Right atrium auricular region (tissue), 2 donors: ENCODE measurements around the gene LRRTM1. TPM values are rescaled to one million over a fixed set of nuclear protein-coding genes. Genes with fewer than 3 reads are reported as not detected.

ENCODE experiments used
- DNase-seq: peaks from one replicate; pipeline ENCODE4 v3.0.0-alpha.2; 2019; ENCODE audit warnings: low spot score
- H3K27ac ChIP-seq, 2 donors: fragments of 200-600 bp; sonication (generic); 1 replicate in 1 of 2; 2 replicates in 1 of 2; pipeline ENCODE4 v1.5.1; 2016 to 2019
- H3K27me3 ChIP-seq, 2 donors: fragments of 200-600 bp; sonication (generic); one replicate each; pipeline versions ENCODE4 v1.5.1 to v1.6.0; 2017 to 2019
- H3K36me3 ChIP-seq: fragments of 200-600 bp; sonication (generic); one replicate; pipeline ENCODE4 v1.5.1; 2016
- H3K4me1 ChIP-seq, 2 donors: fragments of 200-600 bp; sonication (generic); one replicate each; pipeline versions ENCODE4 v1.5.1 to v1.6.0; 2017 to 2019
- H3K4me3 ChIP-seq, 2 donors: fragments of 200-600 bp; sonication (generic); 1 replicate in 1 of 2; 2 replicates in 1 of 2; pipeline ENCODE4 v1.5.1; 2017 to 2019; ENCODE audit warnings: mild to moderate bottlenecking in 1 of 2, moderate library complexity in 1 of 2
- H3K9me3 ChIP-seq, 2 donors: fragments of 200-600 bp; sonication (generic); one replicate each; pipeline ENCODE4 v1.5.1; 2019
- total RNA-seq, 2 donors: library from RNA; depleted of rRNA; stranded (reverse); fragments of >200 nt; gene quantifications; one replicate each; pipeline ENCODE4 v1.1.0, GENCODE V29; 2016
- TF ChIP-seq, protein P1 (sequence below), 2 donors: fragments of 200-600 bp; sonication (generic); IDR thresholded peaks; one replicate each; pipeline ENCODE4 v1.5.1; 2019; ENCODE audit warnings: antibody characterized with exemption in 2 of 2

LRRTM1 gene
- total RNA-seq, 2 donors from 2014 or later: 0.31 to 0.37 TPM

DNA sequence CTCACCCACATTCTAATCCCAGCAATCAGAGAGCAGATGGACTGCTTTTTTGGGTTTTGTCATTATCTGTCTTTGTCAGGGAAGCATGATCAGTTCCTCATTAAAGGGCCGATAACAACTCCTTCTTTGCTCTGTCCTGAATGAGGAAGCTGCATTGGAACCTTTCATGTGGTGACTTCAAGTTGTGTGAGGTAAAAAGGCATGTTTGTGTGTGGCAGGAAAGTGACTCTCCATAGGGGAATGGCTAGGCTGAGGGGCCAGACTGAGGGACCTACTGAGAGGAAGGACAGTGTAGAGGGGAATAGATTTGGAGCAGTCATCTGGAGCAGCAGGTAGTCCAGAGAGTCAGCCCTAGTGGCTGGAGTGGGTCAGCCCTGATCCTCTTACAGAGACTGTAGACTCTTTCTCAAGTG lies 23.6 kb upstream of the LRRTM1 start:
- Histone ChIP-seq H3K36me3 (no peaks in the 10 kb centered on the region), H3K4me1 (no peaks in the 10 kb centered on the region), H3K4me3 (no peak overlapping the region), H3K9me3 (no peaks in the 10 kb centered on the region), H3K27ac (no peak overlapping the region), H3K27me3 (peaks cover 0 to under 1% of the 10 kb centered on the region in 2 donors)
- TF ChIP-seq, protein P1, sequence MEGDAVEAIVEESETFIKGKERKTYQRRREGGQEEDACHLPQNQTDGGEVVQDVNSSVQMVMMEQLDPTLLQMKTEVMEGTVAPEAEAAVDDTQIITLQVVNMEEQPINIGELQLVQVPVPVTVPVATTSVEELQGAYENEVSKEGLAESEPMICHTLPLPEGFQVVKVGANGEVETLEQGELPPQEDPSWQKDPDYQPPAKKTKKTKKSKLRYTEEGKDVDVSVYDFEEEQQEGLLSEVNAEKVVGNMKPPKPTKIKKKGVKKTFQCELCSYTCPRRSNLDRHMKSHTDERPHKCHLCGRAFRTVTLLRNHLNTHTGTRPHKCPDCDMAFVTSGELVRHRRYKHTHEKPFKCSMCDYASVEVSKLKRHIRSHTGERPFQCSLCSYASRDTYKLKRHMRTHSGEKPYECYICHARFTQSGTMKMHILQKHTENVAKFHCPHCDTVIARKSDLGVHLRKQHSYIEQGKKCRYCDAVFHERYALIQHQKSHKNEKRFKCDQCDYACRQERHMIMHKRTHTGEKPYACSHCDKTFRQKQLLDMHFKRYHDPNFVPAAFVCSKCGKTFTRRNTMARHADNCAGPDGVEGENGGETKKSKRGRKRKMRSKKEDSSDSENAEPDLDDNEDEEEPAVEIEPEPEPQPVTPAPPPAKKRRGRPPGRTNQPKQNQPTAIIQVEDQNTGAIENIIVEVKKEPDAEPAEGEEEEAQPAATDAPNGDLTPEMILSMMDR (IDR thresholded peaks at IDR 0.05): no peak
- DNase-seq: no peak

DNA sequence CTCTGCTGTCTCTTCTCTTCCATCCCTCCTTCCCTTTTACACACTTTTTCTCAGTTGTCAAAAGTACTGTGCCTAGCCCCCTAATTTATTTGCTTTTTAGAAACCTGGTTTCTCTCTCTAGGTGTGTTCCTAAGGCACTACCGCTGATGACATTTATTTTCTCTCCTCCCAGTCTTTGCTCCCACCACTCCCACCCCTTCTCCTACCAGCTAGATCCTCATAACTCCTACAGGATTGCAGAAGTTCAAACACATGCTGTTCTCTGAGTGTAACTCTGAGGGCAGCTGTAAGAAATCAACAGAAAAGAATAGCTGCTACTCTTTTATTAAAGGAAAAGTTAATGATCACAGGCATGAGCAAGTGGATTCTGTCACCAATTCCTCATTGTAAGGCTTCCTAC lies 22.3 kb upstream of the LRRTM1 start:
- no peak overlapping the region for H3K4me3 ChIP-seq
- peaks cover 0 to 4% of the 10 kb centered on the region in 2 donors for H3K27me3 ChIP-seq
- no peak for DNase-seq
- no peaks in the 10 kb centered on the region for H3K4me1 ChIP-seq
- no peaks in the 10 kb centered on the region for H3K36me3 ChIP-seq
- no peaks in the 10 kb centered on the region for H3K9me3 ChIP-seq
- TF ChIP-seq, protein P1 (IDR thresholded peaks at IDR 0.05): no peak
- H3K27ac ChIP-seq: no peak overlapping the region

DNA sequence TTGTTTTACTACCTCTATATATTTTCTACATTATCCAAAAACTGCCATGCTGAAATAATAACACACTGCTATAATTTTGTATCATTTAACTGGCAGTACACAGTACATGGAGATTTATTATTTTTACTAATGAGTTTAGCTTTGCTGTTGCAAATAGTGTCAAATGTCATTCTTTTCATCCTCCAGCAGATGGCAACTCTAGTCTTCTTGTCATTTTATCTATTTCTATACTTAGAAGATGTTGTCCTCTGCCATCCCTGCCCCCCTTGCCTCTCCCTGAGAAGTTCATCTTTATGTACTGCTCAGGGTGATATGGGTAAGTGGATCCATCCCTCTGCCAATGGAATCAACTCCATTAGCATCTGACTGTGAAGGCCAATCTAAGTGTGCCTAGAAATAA lies 21.7 kb upstream of the LRRTM1 start:
- H3K27ac ChIP-seq: no peak overlapping the region
- TF ChIP-seq, protein P1 (IDR thresholded peaks at IDR 0.05): peak; percentile 31 to 63
- no peak for DNase-seq
- H3K9me3 ChIP-seq: no peaks in the 10 kb centered on the region
- H3K4me1 ChIP-seq: no peaks in the 10 kb centered on the region
- no peaks in the 10 kb centered on the region for H3K36me3 ChIP-seq
- no peak overlapping the region for H3K4me3 ChIP-seq
- peaks cover 0 to 4% of the 10 kb centered on the region in 2 donors for H3K27me3 ChIP-seq

DNA sequence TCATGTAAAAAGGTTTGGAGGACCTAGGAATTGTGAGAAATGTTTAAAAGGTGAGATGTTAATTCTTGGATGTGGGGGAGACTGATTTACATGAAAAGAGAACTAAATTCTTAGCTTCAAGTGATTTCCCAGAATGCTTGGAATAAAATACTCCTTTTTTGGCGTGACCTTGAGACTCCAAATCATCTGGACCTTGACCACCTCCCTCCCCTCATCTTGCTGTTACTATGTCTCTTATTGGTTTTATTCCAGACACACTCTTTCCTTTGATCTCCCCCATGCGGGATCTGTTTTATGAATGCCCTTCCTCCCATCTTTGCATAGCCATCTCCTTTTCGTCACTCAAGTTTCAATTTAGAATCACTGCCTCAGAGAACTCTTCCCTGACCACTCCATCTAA lies 20.0 kb upstream of the LRRTM1 start:
- TF ChIP-seq, protein P1 (IDR thresholded peaks at IDR 0.05): no peak
- H3K4me1 ChIP-seq: peaks cover 0 to 1% of the 10 kb centered on the region in 2 donors
- no peak for DNase-seq
- no peaks in the 10 kb centered on the region for H3K9me3 ChIP-seq
- no peak overlapping the region for H3K27ac ChIP-seq
- H3K4me3 ChIP-seq: no peak overlapping the region
- H3K36me3 ChIP-seq: no peaks in the 10 kb centered on the region
- peaks cover 0 to 4% of the 10 kb centered on the region in 2 donors for H3K27me3 ChIP-seq

DNA sequence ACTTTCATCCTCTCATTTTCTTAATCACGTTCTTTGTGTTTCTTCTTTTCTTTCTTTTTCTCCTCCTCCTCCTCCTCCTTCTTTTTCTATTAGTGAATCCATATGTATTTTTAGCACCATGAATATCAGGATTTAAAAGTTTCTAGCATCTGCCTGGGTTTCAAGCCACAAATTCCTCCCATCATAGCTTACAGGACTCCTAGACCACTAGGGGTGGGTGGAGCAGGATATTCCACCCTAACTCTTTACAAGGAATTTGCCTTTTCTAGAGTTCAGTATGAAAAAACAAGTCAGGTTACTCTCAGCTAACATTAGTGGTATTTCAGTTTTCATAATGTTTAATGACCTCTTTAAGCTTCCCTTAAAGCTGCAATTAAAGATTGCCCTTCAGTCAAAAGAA lies 19.1 kb upstream of the LRRTM1 start:
- DNase-seq: no peak
- TF ChIP-seq, protein P1 (IDR thresholded peaks at IDR 0.05): no peak
- no peaks in the 10 kb centered on the region for H3K36me3 ChIP-seq

DNA sequence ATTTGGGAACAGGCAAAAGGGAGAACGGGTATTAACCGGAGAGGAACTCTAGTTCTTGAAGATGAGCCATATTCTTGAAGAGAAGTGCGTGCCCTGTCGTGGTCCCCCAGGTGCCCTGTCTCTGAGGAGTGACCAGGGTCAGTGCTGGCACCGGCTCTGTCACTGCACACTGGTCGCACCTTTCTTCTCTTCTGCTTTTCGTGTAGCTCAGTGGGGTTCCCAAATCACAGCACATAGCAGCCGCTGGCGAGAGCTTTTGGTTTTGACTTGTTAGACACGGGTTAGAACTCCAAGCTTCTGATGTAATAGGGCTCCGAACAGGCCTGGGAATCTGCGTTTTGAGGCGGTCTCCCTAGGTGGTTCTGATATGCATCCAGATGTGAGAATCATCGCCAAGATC lies 18.4 kb upstream of the LRRTM1 start:
- Histone ChIP-seq H3K27me3 (peaks cover 0 to 4% of the 10 kb centered on the region in 2 donors), H3K27ac (no peak overlapping the region), H3K36me3 (no peaks in the 10 kb centered on the region), H3K4me3 (no peak overlapping the region), H3K4me1 (peaks cover 0 to 4% of the 10 kb centered on the region in 2 donors), H3K9me3 (no peaks in the 10 kb centered on the region)
- TF ChIP-seq, protein P1 (IDR thresholded peaks at IDR 0.05): no peak
- DNase-seq: no peak

More for the DNA sequence above, 19.1 kb upstream of the LRRTM1 start:
- peaks cover 0 to 4% of the 10 kb centered on the region in 2 donors for H3K4me1 ChIP-seq
- H3K27me3 ChIP-seq: peaks cover 0 to 4% of the 10 kb centered on the region in 2 donors
- H3K9me3 ChIP-seq: no peaks in the 10 kb centered on the region
- H3K27ac ChIP-seq: no peak overlapping the region
- H3K4me3 ChIP-seq: no peak overlapping the region
